H1 (cell line): ENCODE data around the gene CCDC157. TPM values are rescaled to one million over a fixed set of nuclear protein-coding genes. Genes with fewer than 3 reads are reported as not detected.
A peak's percentile ranks its signal among the peaks of the same experiment; 100 is the strongest.

Experiments used
- CTCF ChIA-PET: fragments of 300-600 bp; sonication (Branson Sonifier 250); formaldehyde crosslinking; loops from one replicate; lab custom pipeline; 2021; ENCODE audit not compliant: partially characterized antibody; lab: Charles Lee
- POLR2A ChIA-PET: fragments of 300-600 bp; sonication (Branson Sonifier 250); formaldehyde crosslinking; loops from one replicate; lab custom pipeline; 2021; ENCODE audit warnings: inconsistent platforms; ENCODE audit not compliant: partially characterized antibody; lab: Charles Lee
- DNase-seq, 2 experiments: peaks; one replicate each; pipeline versions ENCODE4 v3.0.0 to v3.0.0-alpha.2; 2010 to 2022; ENCODE audit warnings: low spot score in 2 of 2, low read depth in 1 of 2, mixed read lengths in 1 of 2
- FAIRE-seq: peaks from 2 replicates; lab custom pipeline; 2011; peaks lifted over from hg19 to GRCh38; lab: Jason Lieb, UNC
- H2AFZ ChIP-seq: 2 replicates; pipeline ENCODE4 v1.8.1; 2012; ENCODE audit warnings: low read length, inconsistent platforms
- H2AK5ac ChIP-seq: 2 replicates; pipeline ENCODE4 v1.6.1; 2013; ENCODE audit warnings: low read depth, low read length
- H2BK120ac ChIP-seq: replicated peaks from 2 replicates; pipeline ENCODE3; 2013; ENCODE audit warnings: low read depth, low read length, inconsistent platforms
- H2BK12ac ChIP-seq: 2 replicates; pipeline ENCODE4 v1.6.1; 2013; ENCODE audit warnings: low read depth, low read length
- H2BK15ac ChIP-seq: 2 replicates; pipeline ENCODE4 v1.6.1; 2013; ENCODE audit warnings: low read length
- H2BK20ac ChIP-seq: 2 replicates; pipeline ENCODE4 v1.6.1; 2013; ENCODE audit warnings: low read length
- H2BK5ac ChIP-seq: 2 replicates; pipeline ENCODE4 v1.6.1; 2013; ENCODE audit warnings: low read depth, low read length
- H3K14ac ChIP-seq: 2 replicates; pipeline ENCODE4 v1.6.1; 2013; ENCODE audit warnings: inconsistent platforms; ENCODE audit not compliant: insufficient read length
- H3K18ac ChIP-seq: 2 replicates; pipeline ENCODE4 v1.6.1; 2013; ENCODE audit warnings: low read length; ENCODE audit errors: extremely low read depth
- H3K23ac ChIP-seq: 2 replicates; pipeline ENCODE4 v1.6.1; 2013; ENCODE audit warnings: inconsistent platforms; ENCODE audit not compliant: insufficient read length
- H3K23me2 ChIP-seq: 2 replicates; pipeline ENCODE4 v1.6.1; 2013; ENCODE audit warnings: low read depth, low read length
- H3K27ac ChIP-seq: 2 replicates; pipeline ENCODE4 v1.6.1; 2011; ENCODE audit warnings: low read depth, low read length, inconsistent platforms
- H3K27me3 ChIP-seq, 4 experiments: replicated peaks in 1 of 4; 1 replicate in 1 of 4; 2 replicates in 3 of 4; pipeline versions ENCODE4 v1.6.1 to v1.8.1; 2011 to 2013; ENCODE audit warnings: low read length in 3 of 4, mild to moderate bottlenecking in 3 of 4, inconsistent platforms in 2 of 4, mixed read lengths in 2 of 4, moderate library complexity in 1 of 4; ENCODE audit not compliant: control insufficient read depth in 3 of 4, insufficient read depth in 3 of 4; ENCODE audit errors: extremely low read depth in 1 of 4
- H3K36me3 ChIP-seq, 4 experiments: 2 replicates each; pipeline versions ENCODE4 v1.6.1 to v1.8.1; 2011 to 2013; ENCODE audit warnings: mild to moderate bottlenecking in 4 of 4, low read length in 3 of 4, moderate library complexity in 2 of 4, control low read depth in 1 of 4, inconsistent platforms in 1 of 4; ENCODE audit not compliant: insufficient read depth in 4 of 4, control insufficient read depth in 2 of 4
- H3K4ac ChIP-seq: replicated peaks from 2 replicates; pipeline ENCODE3; 2013; ENCODE audit warnings: low read length, low read depth, mixed read lengths, inconsistent platforms; ENCODE audit not compliant: insufficient read length
- H3K4me1 ChIP-seq, 4 experiments: replicated peaks in 1 of 4; 1 replicate in 1 of 4; 2 replicates in 3 of 4; pipeline versions ENCODE4 v1.6.1 to v1.8.1; 2011 to 2013; ENCODE audit warnings: low read length in 3 of 4, inconsistent platforms in 2 of 4, mixed read lengths in 1 of 4; ENCODE audit not compliant: insufficient read depth in 4 of 4, control insufficient read depth in 3 of 4
- H3K4me2 ChIP-seq, 2 experiments: 2 replicates each; pipeline versions ENCODE4 v1.6.1 to v1.8.1; 2011 to 2013; ENCODE audit warnings: low read depth in 2 of 2, low read length in 2 of 2, control low read depth in 1 of 2, inconsistent platforms in 1 of 2, mild to moderate bottlenecking in 1 of 2; ENCODE audit not compliant: insufficient read depth in 1 of 2
- H3K4me3 ChIP-seq, 4 experiments: fragments of 200-600, 300-600 bp in 1 of 4; sonication (generic), shearing (Covaris generic), sonication (Bioruptor Twin) in 1 of 4; 2 replicates each; pipeline versions ENCODE4 v1.5.1 to v1.8.1; 2011 to 2016; ENCODE audit warnings: low read length in 4 of 4, low read depth in 3 of 4, control low read depth in 2 of 4, inconsistent platforms in 2 of 4, mild to moderate bottlenecking in 2 of 4, mixed read lengths in 1 of 4, moderate library complexity in 1 of 4; ENCODE audit not compliant: insufficient read depth in 2 of 4; ENCODE audit errors: extremely low read depth in 1 of 4
- H3K56ac ChIP-seq: replicated peaks from 2 replicates; pipeline ENCODE3; 2013; ENCODE audit warnings: low read depth, mild to moderate bottlenecking, mixed read lengths, low read length, inconsistent platforms; ENCODE audit not compliant: insufficient read length
- H3K79me1 ChIP-seq: 2 replicates; pipeline ENCODE4 v1.6.1; 2013; ENCODE audit warnings: low read depth, low read length, control low read depth
- H3K79me2 ChIP-seq, 2 experiments: 2 replicates each; pipeline versions ENCODE4 v1.6.1 to v1.8.1; 2012 to 2013; ENCODE audit warnings: low read length in 2 of 2, mild to moderate bottlenecking in 2 of 2, inconsistent platforms in 1 of 2; ENCODE audit not compliant: insufficient read depth in 2 of 2, control insufficient read depth in 1 of 2
- H3K9ac ChIP-seq, 4 experiments: replicated peaks in 1 of 4; 1 replicate in 1 of 4; 2 replicates in 3 of 4; pipeline versions ENCODE4 v1.6.1 to v1.8.1; 2011 to 2013; ENCODE audit warnings: low read depth in 3 of 4, low read length in 3 of 4, control low read depth in 2 of 4, mild to moderate bottlenecking in 2 of 4, moderate library complexity in 2 of 4, inconsistent platforms in 1 of 4; ENCODE audit errors: extremely low read depth in 1 of 4
- H3K9me3 ChIP-seq, 2 experiments: 2 replicates each; pipeline versions ENCODE4 v1.6.1 to v1.8.1; 2012 to 2013; ENCODE audit warnings: mild to moderate bottlenecking in 2 of 2, moderate library complexity in 2 of 2, control low read depth in 1 of 2, inconsistent platforms in 1 of 2, low read depth in 1 of 2, low read length in 1 of 2, mixed read lengths in 1 of 2; ENCODE audit not compliant: insufficient read depth in 2 of 2
- H4K20me1 ChIP-seq, 2 experiments: replicated peaks in 1 of 2; 2 replicates each; pipeline versions ENCODE3 to v1.8.1; 2011 to 2013; ENCODE audit warnings: inconsistent platforms in 2 of 2, low read length in 2 of 2, mild to moderate bottlenecking in 1 of 2; ENCODE audit not compliant: insufficient read depth in 2 of 2, control insufficient read depth in 1 of 2
- H4K5ac ChIP-seq: 2 replicates; pipeline ENCODE4 v1.6.1; 2013; ENCODE audit warnings: low read length, low read depth, mixed read lengths, inconsistent platforms; ENCODE audit not compliant: insufficient read length
- H4K8ac ChIP-seq: 2 replicates; pipeline ENCODE4 v1.8.0; 2013; ENCODE audit warnings: mild to moderate bottlenecking, moderate library complexity, low read length, inconsistent platforms; ENCODE audit not compliant: insufficient read depth; ENCODE audit errors: extremely low read depth
- H4K91ac ChIP-seq: replicated peaks from 2 replicates; pipeline ENCODE3; 2013; ENCODE audit warnings: low read length, mixed read lengths, inconsistent platforms; ENCODE audit not compliant: insufficient read length
- ASH2L ChIP-seq: fragments of 200-600, 300-600 bp; sonication (generic); IDR thresholded peaks from one replicate; pipeline ENCODE4 v1.7.1; 2017; ENCODE audit warnings: low read length
- CEBPB ChIP-seq: IDR thresholded peaks from 2 replicates; pipeline ENCODE4 v1.6.1; 2012; ENCODE audit warnings: low read depth, low read length
- KDM1A ChIP-seq: fragments of 200-600, 300-600 bp; sonication (generic); IDR thresholded peaks from 2 replicates; pipeline ENCODE4 v1.7.1; 2016; ENCODE audit warnings: mild to moderate bottlenecking, low read length, borderline replicate concordance
- MAX ChIP-seq: IDR thresholded peaks from 2 replicates; pipeline ENCODE4 v1.6.1; 2012; ENCODE audit warnings: inconsistent platforms
- RAD21 ChIP-seq, 2 experiments: IDR thresholded peaks in 1 of 2; conservative IDR thresholded peaks in 1 of 2; 2 replicates each; pipeline ENCODE4 v1.6.1; 2011; ENCODE audit warnings: low read depth in 2 of 2, low read length in 2 of 2, improper control_type of control experiment in 1 of 2, inconsistent platforms in 1 of 2, mild to moderate bottlenecking in 1 of 2, moderate library complexity in 1 of 2
- TEAD4 ChIP-seq: IDR thresholded peaks from 2 replicates; pipeline ENCODE4 v1.6.1; 2012; ENCODE audit warnings: low read depth, low read length, inconsistent platforms, mixed read lengths
- WGBS, 2 experiments: shearing (Covaris generic) in 1 of 2; methylation state at CpG; one replicate each; pipeline versions ENCODE4 v1.1.6 to v1.1.7; 2013 to 2015; ENCODE audit warnings: low lambda C conversion rate in 2 of 2, mixed read lengths in 2 of 2, inconsistent platforms in 1 of 2, low coverage in 1 of 2, missing lambda C conversion rate in 1 of 2; ENCODE audit not compliant: insufficient replicate concordance in 2 of 2, insufficient coverage in 1 of 2, insufficient read length in 1 of 2; ENCODE audit errors: extremely low coverage in 1 of 2, missing lambda C conversion rate in 1 of 2; 5-methylcytosine and 5-hydroxymethylcytosine counted together
- polyA plus RNA-seq, 7 experiments: library from polyadenylated mRNA; depleted of rRNA in 3 of 7; stranded (reverse) in 5 of 7; unstranded in 2 of 7; fragments of >200 nt in 5 of 7; fragments of 200-250 nt in 2 of 7; gene quantifications; 1 replicate in 5 of 7; 2 replicates in 1 of 7; 4 replicates in 1 of 7; pipeline versions ENCODE4 v1.2.1 to v1.2.3, GENCODE V29; 2011 to 2013; ENCODE audit warnings: missing spikeins in 2 of 7, mixed read lengths in 2 of 7
- total RNA-seq: library from RNA; stranded (reverse); fragmentation: NEBNext Ultra II Directional; extraction: Animal tissue kit (Norgen Biotek cat#: 25700); gene quantifications from 2 replicates; pipeline ENCODE4 v1.2.1, GENCODE V29; 2021

CCDC157 gene
- total and polyA plus RNA-seq, 2 of the 8 experiments (the other 6 are each of a cell fraction or from before 2014, with no cell fraction given) = 4.1 to 8.4 TPM

- no peak overlapping the region for H3K18ac ChIP-seq
- no peak for FAIRE-seq
- H3K23ac ChIP-seq = no peak overlapping the region
- no peak overlapping the region for H4K8ac ChIP-seq
- CTCF ChIA-PET = interaction anchor here (0.6 to 6.3 kb wide), 4 partner anchors 10 to 84 kb away, joined by 3 to 28 read pairs (median 18); partner anchors contain the start of genes CASTOR1 and RNF215
- no peak overlapping the region for H3K4ac ChIP-seq
- H3K14ac ChIP-seq = no peak overlapping the region
- H3K36me3 ChIP-seq = peaks cover 0 to 3% (median 2%) of the 10 kb centered on the region in 4 experiments; a peak in 1 of 8 replicates
- no peak overlapping the region for H3K4me3 ChIP-seq
- no peak overlapping the region for H3K27ac ChIP-seq
- H3K9ac ChIP-seq = 0 out of 7 replicates have a peak overlapping the region, but pooled peaks of 1 of the 4 experiments have one; percentile 14
- H2AFZ ChIP-seq = no peak overlapping the region
- no peak for TF ChIP-seq KDM1A
- TF ChIP-seq ASH2L = no peak
- no peak for TF ChIP-seq RAD21 (IDR thresholded peaks at IDR 0.05 in 1 of 2, conservative IDR thresholded peaks at IDR 0.05 in 1 of 2; ENCODE audit: low read depth in 2 of 2, low read length in 2 of 2)
- no peak for TF ChIP-seq MAX
- TF ChIP-seq CEBPB = no peak
- TF ChIP-seq TEAD4 = no peak
- TF ChIP-seq, all 59 proteins: peak for 0
- Histone ChIP-seq H4K5ac (no peak overlapping the region), H2BK5ac (peak overlapping the region; percentile 28; the same call in 1 of the 2 replicates), H3K9me3 (no peaks in the 10 kb centered on the region), H3K23me2 (no peaks in the 10 kb centered on the region), H3K4me2 (no peak overlapping the region; a peak in 1 of 4 replicates), H2BK120ac (no peak overlapping the region), H2BK12ac (no peak overlapping the region), H3K79me2 (no peaks in the 10 kb centered on the region), H2BK20ac (no peak overlapping the region), H3K56ac (no peak overlapping the region), H3K27me3 (no peaks in the 10 kb centered on the region; a peak in 1 of 7 replicates), H2AK5ac (no peak overlapping the region), H3K4me1 (peaks cover 0 to 2% (median 0%) of the 10 kb centered on the region in 4 experiments; a peak in 1 of 7 replicates), H4K91ac (no peak overlapping the region), H2BK15ac (no peak overlapping the region), H3K79me1 (no peaks in the 10 kb centered on the region), H4K20me1 (peaks cover 3 to 7% of the 10 kb centered on the region in 2 experiments)
- WGBS, 2 experiments = 82% methylated on average over 8 of the region's 8 CpGs; no CpG with 5 or more reads in 1 of the 2 experiments
- DNase-seq = no peak
- POLR2A ChIA-PET = interaction anchor here (0.9 to 11.8 kb wide), 11 partner anchors 9 to 118 kb away, joined by 3 to 129 read pairs (median 3); partner anchors contain the start of genes CCDC157 and SF3A1
Observed at GRCh38 chr22:30372915-30373314, 16.1 kb downstream of the CCDC157 start.
